Epithelial cell of prostate (primary cell): Measurements from ENCODE around the gene MAGEA11.
"Not testable (repeated sequence)": the region's sequence is repeated elsewhere in the genome, so short reads cannot be mapped to it uniquely, and the experiment has no call there.

Source experiments
- DNase-seq: peaks from one replicate; pipeline ENCODE4 v3.0.0-alpha.2; 2011; ENCODE audit warnings: low read depth, low spot score
- H3K27ac ChIP-seq: fragments of 450-650 bp; 2 replicates; pipeline ENCODE4 v1.5.1; 2017; ENCODE audit warnings: mild to moderate bottlenecking

MAGEA11 gene

GRCh38 chrX:149711545-149712236 is at the start of gene MAGEA11:
Gene MAGEA11, plus strand, starts transcription at chrX:149712060. Its CDS starts 1,100 bp downstream, at chrX:149713160.
- no peak for DNase-seq
- H3K27ac ChIP-seq: no peak within 1 kb of the TSS

GRCh38 chrX:149675088-149675487 is 36.8 kb upstream of the MAGEA11 start:
- not testable (repeated sequence) for H3K27ac ChIP-seq, DNase-seq

- not testable (repeated sequence) for H3K27ac ChIP-seq, DNase-seq
Observed at GRCh38 chrX:149675554-149675953, 36.3 kb upstream of the MAGEA11 start.

GRCh38 chrX:149679164-149679678 is 32.6 kb upstream of the MAGEA11 start:
- DNase-seq: not testable (repeated sequence)

GRCh38 chrX:149681182-149681581 is 30.7 kb upstream of the MAGEA11 start:
- no peak for DNase-seq
- no peak overlapping the region for H3K27ac ChIP-seq

More at GRCh38 chrX:149679164-149679678, 32.6 kb upstream of the MAGEA11 start:
- H3K27ac ChIP-seq: not testable (repeated sequence)

GRCh38 chrX:149682031-149682430 is 29.8 kb upstream of the MAGEA11 start:
- no peak for DNase-seq

GRCh38 chrX:149682956-149683947 is 28.6 kb upstream of the MAGEA11 start:
- no peak for DNase-seq
- H3K27ac ChIP-seq: no peak overlapping the region

More at GRCh38 chrX:149682031-149682430, 29.8 kb upstream of the MAGEA11 start:
- no peak overlapping the region for H3K27ac ChIP-seq

- H3K27ac ChIP-seq: no peak overlapping the region
- no peak for DNase-seq
Observed at GRCh38 chrX:149683966-149684730, 27.7 kb upstream of the MAGEA11 start.

- DNase-seq: no peak
- no peak overlapping the region for H3K27ac ChIP-seq
Observed at GRCh38 chrX:149687991-149688390, 23.9 kb upstream of the MAGEA11 start.

- H3K27ac ChIP-seq: no peak overlapping the region
- no peak for DNase-seq
Observed at GRCh38 chrX:149688552-149688951, 23.3 kb upstream of the MAGEA11 start.

- DNase-seq: no peak
- no peak overlapping the region for H3K27ac ChIP-seq
Observed at GRCh38 chrX:149691794-149692193, 20.1 kb upstream of the MAGEA11 start.

GRCh38 chrX:149692686-149693272 is 19.1 kb upstream of the MAGEA11 start:
- not testable (repeated sequence) for H3K27ac ChIP-seq, DNase-seq

GRCh38 chrX:149699761-149700160 is 12.1 kb upstream of the MAGEA11 start:
- DNase-seq: no peak
- no peak overlapping the region for H3K27ac ChIP-seq

- no peak for DNase-seq
- no peak overlapping the region for H3K27ac ChIP-seq
Observed at GRCh38 chrX:149704664-149705063, 7.2 kb upstream of the MAGEA11 start.

- no peak overlapping the region for H3K27ac ChIP-seq
- DNase-seq: no peak
Observed at GRCh38 chrX:149707147-149707901, 4.5 kb upstream of the MAGEA11 start.

- no peak for DNase-seq
Observed at GRCh38 chrX:149712831-149713230, 971 bp downstream of the MAGEA11 start.

GRCh38 chrX:149713279-149714050 is 1.6 kb downstream of the MAGEA11 start:
- H3K27ac ChIP-seq: no peak overlapping the region
- DNase-seq: no peak

More at GRCh38 chrX:149712831-149713230, 971 bp downstream of the MAGEA11 start:
- no peak overlapping the region for H3K27ac ChIP-seq

GRCh38 chrX:149715468-149715867 is 3.6 kb downstream of the MAGEA11 start:
- DNase-seq: no peak
- no peak overlapping the region for H3K27ac ChIP-seq
